ENCODE data around the gene CRAT.
"Not testable (repeated sequence)": the region's sequence is repeated elsewhere in the genome, so short reads cannot be mapped to it uniquely, and the experiment has no call there.

CRAT gene

DNA sequence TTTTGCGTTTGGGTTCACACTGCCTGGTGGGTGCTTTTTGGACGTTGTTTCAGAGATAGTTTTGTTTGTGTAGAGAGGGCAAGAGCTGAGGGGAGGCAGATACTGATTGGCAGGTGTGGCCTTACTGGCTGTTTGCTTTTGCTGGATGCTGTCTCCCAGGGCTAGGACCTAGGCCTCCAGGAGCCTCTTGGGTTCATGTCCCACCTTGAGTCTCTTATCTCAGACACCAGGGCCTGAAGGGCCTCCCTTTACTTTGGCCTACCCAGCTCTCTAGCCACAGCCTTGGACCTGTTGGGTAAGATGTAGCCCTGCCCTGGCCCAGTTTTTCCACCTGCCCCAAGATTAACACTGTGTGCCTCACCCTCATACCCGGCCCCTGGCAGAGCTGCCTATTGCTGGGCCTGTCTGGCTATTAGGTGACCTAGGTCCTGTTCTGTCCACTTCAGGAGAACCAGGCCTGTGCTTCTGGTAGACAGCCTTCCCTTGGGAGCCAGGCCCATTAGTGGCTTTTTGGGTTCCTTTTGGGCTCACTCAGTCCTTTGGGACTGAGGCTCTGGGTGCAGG lies 14.0 kb upstream of the CRAT start:
- TF ChIP-seq, protein P1, sequence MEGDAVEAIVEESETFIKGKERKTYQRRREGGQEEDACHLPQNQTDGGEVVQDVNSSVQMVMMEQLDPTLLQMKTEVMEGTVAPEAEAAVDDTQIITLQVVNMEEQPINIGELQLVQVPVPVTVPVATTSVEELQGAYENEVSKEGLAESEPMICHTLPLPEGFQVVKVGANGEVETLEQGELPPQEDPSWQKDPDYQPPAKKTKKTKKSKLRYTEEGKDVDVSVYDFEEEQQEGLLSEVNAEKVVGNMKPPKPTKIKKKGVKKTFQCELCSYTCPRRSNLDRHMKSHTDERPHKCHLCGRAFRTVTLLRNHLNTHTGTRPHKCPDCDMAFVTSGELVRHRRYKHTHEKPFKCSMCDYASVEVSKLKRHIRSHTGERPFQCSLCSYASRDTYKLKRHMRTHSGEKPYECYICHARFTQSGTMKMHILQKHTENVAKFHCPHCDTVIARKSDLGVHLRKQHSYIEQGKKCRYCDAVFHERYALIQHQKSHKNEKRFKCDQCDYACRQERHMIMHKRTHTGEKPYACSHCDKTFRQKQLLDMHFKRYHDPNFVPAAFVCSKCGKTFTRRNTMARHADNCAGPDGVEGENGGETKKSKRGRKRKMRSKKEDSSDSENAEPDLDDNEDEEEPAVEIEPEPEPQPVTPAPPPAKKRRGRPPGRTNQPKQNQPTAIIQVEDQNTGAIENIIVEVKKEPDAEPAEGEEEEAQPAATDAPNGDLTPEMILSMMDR (conservative IDR thresholded peaks at IDR 0.05; ENCODE audit: control insufficient read depth, insufficient read depth, low read depth, low read length) = no peak
- H3K4me3 ChIP-seq (ENCODE audit: control insufficient read depth, low read depth, low read length) = no peak overlapping the region
- no peak for DNase-seq (ENCODE audit: low read depth)

DNA sequence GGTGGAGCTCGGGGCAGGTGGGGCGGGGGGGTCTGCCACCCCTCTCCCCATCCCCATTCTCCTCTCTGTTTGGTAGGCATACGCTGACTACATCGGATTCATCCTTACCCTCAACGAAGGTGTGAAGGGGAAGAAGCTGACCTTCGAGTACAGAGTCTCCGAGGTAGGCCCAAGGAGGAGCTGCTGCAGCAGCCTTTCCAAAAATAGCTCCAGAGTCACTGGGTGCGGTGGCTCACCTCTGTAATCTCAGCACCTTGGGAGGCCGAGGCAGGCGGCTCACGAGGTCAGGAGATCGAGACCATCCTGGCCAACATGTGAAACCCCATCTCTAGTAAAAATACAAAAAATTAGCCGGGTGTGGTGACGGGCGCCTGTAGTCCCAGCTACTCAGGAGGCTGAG lies 12.4 kb upstream of the CRAT start:
- not testable (repeated sequence) for H3K4me3 ChIP-seq (ENCODE audit: control insufficient read depth, low read depth, low read length); DNase-seq (ENCODE audit: low read depth)

DNA sequence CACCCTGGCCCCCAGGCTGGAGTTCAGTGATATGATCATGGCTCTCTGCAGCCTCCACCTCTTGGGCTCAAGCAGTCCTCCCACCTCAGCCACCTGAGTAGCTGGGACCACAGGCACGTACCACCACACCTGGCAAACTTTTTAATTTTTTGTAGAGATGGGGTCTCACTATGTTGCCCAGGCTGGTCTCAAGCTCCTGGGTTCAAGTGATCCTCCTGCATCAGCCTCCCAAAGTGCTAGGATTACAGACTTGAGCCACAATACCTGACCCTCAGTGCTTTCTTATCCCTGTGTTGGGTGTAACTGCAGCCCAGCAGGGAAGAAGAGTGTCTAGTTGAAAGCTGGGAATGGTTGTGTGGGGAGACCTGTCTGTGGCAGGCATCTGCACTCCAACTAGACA lies 11.5 kb upstream of the CRAT start:
- TF ChIP-seq, protein P1 (conservative IDR thresholded peaks at IDR 0.05; ENCODE audit: control insufficient read depth, insufficient read depth, low read depth, low read length) = no peak
- DNase-seq (ENCODE audit: low read depth) = no peak
- no peak overlapping the region for H3K4me3 ChIP-seq (ENCODE audit: control insufficient read depth, low read depth, low read length)

DNA sequence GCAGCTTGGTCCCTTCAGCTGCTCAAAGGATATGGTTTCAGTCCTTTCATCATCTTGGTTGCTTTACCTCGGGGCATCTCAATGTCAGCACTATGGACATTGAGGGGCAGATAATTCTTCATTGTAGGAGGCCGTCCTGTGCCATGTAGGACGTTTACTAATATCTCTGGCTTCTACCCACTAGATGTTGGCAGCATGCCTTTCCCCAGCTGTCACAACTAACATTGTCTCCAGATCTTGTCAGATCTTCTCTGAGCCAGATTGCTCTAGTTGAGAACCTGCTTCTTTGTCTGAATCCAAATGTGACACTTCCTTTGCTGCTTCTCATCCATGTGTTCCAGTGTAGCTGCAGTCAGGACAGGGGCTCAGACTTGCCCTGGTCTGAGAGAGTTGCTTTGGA lies 10.9 kb upstream of the CRAT start:
- peak; percentile 49 for DNase-seq (ENCODE audit: low read depth)
- H3K4me3 ChIP-seq (ENCODE audit: control insufficient read depth, low read depth, low read length) = no peak overlapping the region
- TF ChIP-seq, protein P1 (conservative IDR thresholded peaks at IDR 0.05; ENCODE audit: control insufficient read depth, insufficient read depth, low read depth, low read length) = no peak

DNA sequence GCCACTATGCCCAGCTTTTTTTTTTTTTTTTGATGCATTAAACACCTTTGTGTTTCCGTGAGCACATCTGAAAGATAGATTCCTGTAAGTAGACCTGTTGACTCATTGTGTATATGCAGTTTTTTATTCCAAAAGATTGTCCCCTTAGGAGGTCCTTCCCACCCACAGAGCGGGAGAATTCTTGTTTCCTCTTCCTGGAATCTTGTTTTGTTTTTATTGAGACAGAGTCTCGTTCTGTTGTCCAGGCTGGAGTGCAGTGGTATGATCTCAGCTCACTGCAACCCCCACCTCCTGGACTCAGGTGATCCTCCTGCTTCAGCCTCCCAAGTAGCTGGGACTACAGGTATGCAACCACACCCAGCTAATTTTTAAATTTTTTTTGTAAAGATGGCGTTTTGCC lies 8.2 kb upstream of the CRAT start:
- DNase-seq (ENCODE audit: low read depth) = no peak
- no peak overlapping the region for H3K4me3 ChIP-seq (ENCODE audit: control insufficient read depth, low read depth, low read length)
- TF ChIP-seq, protein P1 (conservative IDR thresholded peaks at IDR 0.05; ENCODE audit: control insufficient read depth, insufficient read depth, low read depth, low read length) = no peak

DNA sequence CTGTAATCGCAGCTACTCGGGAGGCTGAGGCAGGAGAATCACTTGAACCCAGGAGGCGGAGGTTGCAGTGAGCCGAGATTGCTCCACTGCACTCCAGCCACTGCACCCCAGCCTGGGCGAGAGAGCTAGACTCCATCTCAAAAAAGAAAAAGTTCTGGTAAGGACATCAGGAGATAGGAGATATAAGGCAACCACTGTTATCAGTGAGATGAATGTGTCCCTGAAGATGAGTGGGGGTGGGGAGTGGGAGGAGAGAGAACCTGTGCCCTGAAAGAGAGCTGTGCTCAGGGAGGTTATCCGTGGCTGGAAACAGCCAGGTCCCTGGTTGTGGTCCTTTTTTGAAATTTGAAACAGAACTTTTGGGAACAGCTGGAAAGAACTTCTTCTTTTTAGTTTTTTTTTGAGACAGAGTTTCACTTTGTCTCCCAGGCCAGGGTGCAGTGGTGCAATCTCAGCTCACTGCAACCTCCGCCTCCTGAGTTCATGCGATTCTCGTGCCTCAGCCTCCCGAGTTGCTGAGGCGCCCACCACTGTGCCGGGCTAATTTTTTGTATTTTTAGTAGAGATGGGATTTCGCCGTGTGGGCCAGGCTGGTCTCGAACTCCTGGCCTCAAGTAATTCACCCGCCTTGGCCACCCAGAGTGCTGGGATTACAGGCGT lies 3.2 kb upstream of the CRAT start:
- TF ChIP-seq, protein P1 (conservative IDR thresholded peaks at IDR 0.05; ENCODE audit: control insufficient read depth, insufficient read depth, low read depth, low read length) = no peak
- H3K4me3 ChIP-seq (ENCODE audit: control insufficient read depth, low read depth, low read length) = no peak overlapping the region
- no peak for DNase-seq (ENCODE audit: low read depth)

DNA sequence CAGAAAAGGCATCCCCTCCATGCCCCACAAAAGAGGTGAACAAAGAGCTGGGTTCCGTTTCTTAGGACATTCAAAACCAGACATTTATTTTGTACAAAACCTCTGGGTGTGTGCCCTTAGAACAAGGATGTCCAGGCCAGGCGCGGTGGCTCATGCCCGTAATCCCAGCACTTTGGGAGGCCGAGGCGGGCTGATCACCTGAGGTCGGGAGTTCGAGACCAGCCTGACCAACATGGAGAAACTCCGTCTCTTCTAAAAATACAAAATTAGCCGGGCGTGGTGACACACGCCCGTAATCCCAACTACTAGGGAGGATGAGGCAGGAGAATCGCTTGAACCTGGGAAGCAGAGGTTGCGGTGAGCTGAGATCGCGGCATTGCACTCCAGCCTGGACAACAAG lies 1.9 kb upstream of the CRAT start:
- not testable (repeated sequence) for DNase-seq (ENCODE audit: low read depth)
- H3K4me3 ChIP-seq (ENCODE audit: control insufficient read depth, low read depth, low read length) = peak overlapping the region; percentile 86
